Nephron (organoid): ENCODE data around the gene FAM216A.
"Not testable (repeated sequence)": the region's sequence is repeated elsewhere in the genome, so short reads cannot be mapped to it uniquely, and the experiment has no call there.

Experiments used
- H3K27ac Mint-ChIP-seq, 3 experiments: 2 replicates each; pipeline ENCODE4 v1.8.0; 2020; ENCODE audit warnings: mixed read lengths in 3 of 3, mild to moderate bottlenecking in 2 of 3, moderate library complexity in 1 of 3
- H3K27me3 Mint-ChIP-seq: 2 replicates; pipeline ENCODE4 v1.8.0; 2021; ENCODE audit warnings: low read depth, mild to moderate bottlenecking, moderate library complexity, mixed read lengths
- H3K36me3 Mint-ChIP-seq: 2 replicates; pipeline ENCODE4 v1.8.0; 2020; ENCODE audit warnings: low read depth, mixed read lengths
- H3K4me1 Mint-ChIP-seq: 2 replicates; pipeline ENCODE4 v1.8.0; 2020; ENCODE audit warnings: mixed read lengths
- H3K4me3 Mint-ChIP-seq, 3 experiments: 2 replicates each; pipeline ENCODE4 v1.8.0; 2020; ENCODE audit warnings: mild to moderate bottlenecking in 3 of 3, mixed read lengths in 3 of 3, moderate library complexity in 2 of 3
- H3K9me3 Mint-ChIP-seq: 2 replicates; pipeline ENCODE4 v1.8.0; 2020; ENCODE audit warnings: mixed read lengths
- CTCF ChIP-seq, 3 experiments: fragments of 200-600 bp; sonication (generic); IDR thresholded peaks; one replicate each; pipeline ENCODE4 v1.5.0; 2021; ENCODE audit warnings: antibody characterized with exemption in 3 of 3; ENCODE audit not compliant: unreplicated experiment in 3 of 3

FAM216A gene

DNA sequence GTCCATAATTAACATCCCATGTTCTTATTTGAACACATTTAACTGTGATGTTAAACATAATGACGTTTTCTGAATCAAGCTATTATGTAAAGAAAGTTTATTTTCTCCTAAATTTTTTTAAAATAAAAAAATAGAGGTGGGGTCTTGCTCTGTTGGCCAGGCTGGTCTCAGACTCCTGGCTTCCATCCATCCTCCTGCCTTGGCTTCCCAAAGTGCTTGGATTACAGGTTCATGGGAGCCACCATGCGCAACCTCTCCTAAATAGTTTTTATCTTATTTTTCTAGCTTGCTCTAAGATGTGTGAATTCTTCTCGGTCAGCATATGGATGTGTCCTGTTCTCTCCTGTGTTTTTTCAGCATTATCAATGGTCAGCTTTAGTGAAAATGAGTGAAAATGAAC, 36.7 kb downstream of the FAM216A start:
- H3K27ac Mint-ChIP-seq: no peak overlapping the region
- no peaks in the 10 kb centered on the region for H3K36me3 Mint-ChIP-seq
- no peaks in the 10 kb centered on the region for H3K27me3 Mint-ChIP-seq
- H3K9me3 Mint-ChIP-seq: no peaks in the 10 kb centered on the region
- H3K4me3 Mint-ChIP-seq: no peak overlapping the region
- no peak for TF ChIP-seq CTCF (IDR thresholded peaks at IDR 0.05; ENCODE audit: unreplicated experiment in 3 of 3)
- peaks cover 19% of the 10 kb centered on the region for H3K4me1 Mint-ChIP-seq

GRCh38 chr12:110508071-110508586, 39.5 kb downstream of the FAM216A start:
- H3K27me3 Mint-ChIP-seq: no peaks in the 10 kb centered on the region
- no peaks in the 10 kb centered on the region for H3K36me3 Mint-ChIP-seq
- no peak overlapping the region for H3K4me3 Mint-ChIP-seq
- no peaks in the 10 kb centered on the region for H3K9me3 Mint-ChIP-seq
- no peak overlapping the region for H3K27ac Mint-ChIP-seq
- no peak for TF ChIP-seq CTCF (IDR thresholded peaks at IDR 0.05; ENCODE audit: unreplicated experiment in 3 of 3)
- H3K4me1 Mint-ChIP-seq: no peaks in the 10 kb centered on the region

DNA sequence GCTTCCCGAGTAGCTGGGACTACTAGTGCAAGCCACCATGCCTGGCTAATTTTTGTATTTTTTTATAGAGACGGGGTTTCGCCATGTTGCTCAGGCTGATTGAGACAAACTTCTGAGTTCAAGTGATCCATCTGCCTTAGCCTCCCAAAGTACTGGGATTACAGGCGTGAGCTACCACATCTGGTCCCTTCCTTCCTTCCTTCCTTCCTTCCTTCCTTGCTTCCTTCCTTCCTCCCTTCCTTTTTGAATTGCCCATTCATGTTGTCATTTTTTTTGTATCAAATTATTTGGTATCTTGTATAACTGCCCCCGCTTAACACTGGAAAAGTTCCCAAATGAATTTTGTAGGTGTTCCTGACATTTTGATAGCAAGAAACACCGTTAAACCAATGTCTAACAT, 45.2 kb downstream of the FAM216A start:
- H3K27me3 Mint-ChIP-seq: no peaks in the 10 kb centered on the region
- H3K36me3 Mint-ChIP-seq: no peaks in the 10 kb centered on the region
- H3K9me3 Mint-ChIP-seq: no peaks in the 10 kb centered on the region
- no peak overlapping the region for H3K4me3 Mint-ChIP-seq
- no peak overlapping the region for H3K27ac Mint-ChIP-seq
- TF ChIP-seq CTCF (IDR thresholded peaks at IDR 0.05; ENCODE audit: unreplicated experiment in 3 of 3): no peak
- no peaks in the 10 kb centered on the region for H3K4me1 Mint-ChIP-seq

- Mint-ChIP-seq H3K27ac (no peak overlapping the region), H3K4me3 (no peak overlapping the region), H3K4me1 (no peaks in the 10 kb centered on the region), H3K27me3 (no peaks in the 10 kb centered on the region), H3K9me3 (no peaks in the 10 kb centered on the region), H3K36me3 (no peaks in the 10 kb centered on the region)
- no peak for TF ChIP-seq CTCF (IDR thresholded peaks at IDR 0.05; ENCODE audit: unreplicated experiment in 3 of 3)
These were observed 45.7 kb downstream of the FAM216A start for GRCh38 chr12:110514363-110514762.

GRCh38 chr12:110516995-110517394, 48.4 kb downstream of the FAM216A start:
- H3K27ac Mint-ChIP-seq: no peak overlapping the region
- H3K9me3 Mint-ChIP-seq: no peaks in the 10 kb centered on the region
- no peaks in the 10 kb centered on the region for H3K27me3 Mint-ChIP-seq
- no peaks in the 10 kb centered on the region for H3K36me3 Mint-ChIP-seq
- no peak for TF ChIP-seq CTCF (IDR thresholded peaks at IDR 0.05; ENCODE audit: unreplicated experiment in 3 of 3)
- H3K4me3 Mint-ChIP-seq: no peak overlapping the region
- no peaks in the 10 kb centered on the region for H3K4me1 Mint-ChIP-seq

- H3K36me3 Mint-ChIP-seq, H3K27ac Mint-ChIP-seq, H3K27me3 Mint-ChIP-seq, H3K4me1 Mint-ChIP-seq, H3K4me3 Mint-ChIP-seq, H3K9me3 Mint-ChIP-seq: not testable (repeated sequence)
These were observed 49.4 kb downstream of the FAM216A start for GRCh38 chr12:110518014-110518413.

- H3K4me3 Mint-ChIP-seq, H3K4me1 Mint-ChIP-seq, H3K36me3 Mint-ChIP-seq, H3K27me3 Mint-ChIP-seq, H3K27ac Mint-ChIP-seq, H3K9me3 Mint-ChIP-seq: not testable (repeated sequence)
These were observed 52.4 kb downstream of the FAM216A start for GRCh38 chr12:110520876-110521712.
